KOPT-K1 (cell line): ENCODE data around the gene TCF15.

ENCODE experiments used
- H3K27ac ChIP-seq: fragments of 200-600 bp; sonication (generic); 2 replicates; pipeline ENCODE4 v1.5.1; 2016; ENCODE audit warnings: antibody characterized with exemption, mild to moderate bottlenecking, low read depth, low read length; ENCODE audit not compliant: poor library complexity, severe bottlenecking
- H3K36me3 ChIP-seq: fragments of 200-600 bp; sonication (generic); 2 replicates; pipeline ENCODE4 v1.5.1; 2017; ENCODE audit warnings: antibody characterized with exemption, mild to moderate bottlenecking, low read length, moderate library complexity; ENCODE audit not compliant: insufficient read depth
- H3K9me3 ChIP-seq: fragments of 200-600 bp; sonication (generic); 2 replicates; pipeline ENCODE4 v1.5.1; 2017; ENCODE audit warnings: antibody characterized with exemption, low read length, mild to moderate bottlenecking; ENCODE audit not compliant: insufficient read depth, poor library complexity, severe bottlenecking

The TCF15 gene

DNA sequence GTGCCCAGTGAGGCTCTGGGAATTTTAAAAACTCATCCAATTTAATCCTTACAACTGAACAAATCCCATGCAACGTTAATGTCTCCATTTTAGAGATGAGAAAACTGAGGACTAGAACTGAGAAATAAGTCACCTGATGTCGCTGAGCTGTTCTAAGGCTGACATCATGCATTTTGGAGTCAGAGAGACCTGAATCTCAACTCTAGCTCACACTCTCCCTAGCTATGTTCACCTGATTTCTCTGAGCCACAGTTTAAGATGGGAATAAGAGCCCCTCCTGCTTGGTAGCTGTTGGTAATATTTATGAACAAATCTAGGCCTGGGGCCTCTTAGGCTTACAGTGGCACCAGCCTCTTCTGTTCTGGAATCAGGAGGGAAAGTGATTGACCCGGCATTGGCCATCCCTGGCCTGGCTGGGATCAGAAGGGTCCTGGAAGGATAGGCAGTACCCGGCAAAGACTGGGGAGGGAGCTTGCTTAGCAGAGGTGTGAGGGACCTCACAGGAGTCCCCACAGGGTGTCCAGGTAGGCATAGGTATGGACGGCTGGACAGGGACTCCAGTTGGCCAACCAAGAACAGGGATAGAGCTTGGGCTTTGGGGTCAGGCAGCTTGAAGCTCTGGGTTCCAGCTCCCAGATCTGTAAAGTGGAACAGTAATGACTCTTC is 47.7 kb downstream of the TCF15 start:
- no peaks in the 10 kb centered on the region for H3K36me3 ChIP-seq
- H3K27ac ChIP-seq: no peak overlapping the region
- H3K9me3 ChIP-seq: no peaks in the 10 kb centered on the region

DNA sequence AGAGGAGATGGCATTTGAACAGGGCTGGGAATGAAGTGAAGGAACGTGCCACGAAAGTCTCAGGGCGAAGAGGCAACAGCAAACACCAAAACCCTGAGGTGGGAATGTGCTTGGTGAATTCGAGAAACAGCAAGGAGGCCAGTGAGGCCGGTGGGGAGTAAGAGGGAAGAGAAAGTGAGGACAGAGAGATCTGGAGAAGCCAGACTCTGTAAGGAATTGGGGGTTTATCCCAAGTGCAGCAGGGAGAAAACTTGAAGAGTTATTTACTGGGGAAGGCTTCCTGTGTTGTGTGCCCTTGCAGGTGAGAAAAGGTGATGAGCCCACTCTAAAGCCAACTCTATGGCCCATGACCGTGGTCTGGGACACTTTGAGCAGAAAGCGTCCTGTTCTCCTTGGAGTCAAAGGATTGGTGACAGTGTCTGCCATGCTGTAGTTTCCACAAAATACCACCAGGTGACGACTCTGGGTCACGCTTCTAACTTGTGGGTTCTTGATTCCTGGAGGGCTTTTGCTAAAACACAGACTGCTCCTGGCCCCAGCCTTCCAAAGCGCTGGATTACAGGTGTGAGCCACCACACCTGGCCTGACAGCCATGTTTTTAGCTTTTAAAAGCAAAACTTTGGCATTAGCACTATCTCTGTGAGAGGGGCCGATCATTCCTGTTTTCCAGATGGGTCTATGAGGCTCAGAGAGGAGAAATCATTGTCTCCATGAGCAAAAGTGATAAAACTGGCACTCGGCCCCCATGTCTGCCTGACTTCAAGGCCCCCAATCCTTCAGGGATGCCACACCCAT is 48.5 kb downstream of the TCF15 start:
- Histone ChIP-seq H3K9me3 (no peaks in the 10 kb centered on the region), H3K36me3 (no peaks in the 10 kb centered on the region), H3K27ac (no peak overlapping the region)

DNA sequence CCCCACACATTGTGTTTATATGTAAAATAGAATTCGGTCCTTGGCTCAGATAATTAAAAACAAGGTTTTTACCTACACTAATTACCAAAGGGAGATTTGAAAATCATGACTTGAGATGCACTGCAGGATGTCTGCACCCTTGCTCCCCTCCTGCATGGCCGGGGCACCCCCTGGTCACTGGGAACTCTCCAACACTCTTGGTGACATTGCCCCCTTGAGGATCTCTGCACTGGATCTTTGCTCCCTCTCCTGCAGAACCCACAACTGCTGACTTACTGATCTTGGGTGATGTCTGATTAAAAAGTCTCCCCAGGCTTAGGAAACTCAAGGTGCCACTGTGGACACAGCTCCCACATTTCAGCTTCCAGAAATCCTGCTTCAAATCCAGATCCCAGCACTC is 49.4 kb downstream of the TCF15 start:
- no peaks in the 10 kb centered on the region for H3K36me3 ChIP-seq
- no peaks in the 10 kb centered on the region for H3K9me3 ChIP-seq
- no peak overlapping the region for H3K27ac ChIP-seq

DNA sequence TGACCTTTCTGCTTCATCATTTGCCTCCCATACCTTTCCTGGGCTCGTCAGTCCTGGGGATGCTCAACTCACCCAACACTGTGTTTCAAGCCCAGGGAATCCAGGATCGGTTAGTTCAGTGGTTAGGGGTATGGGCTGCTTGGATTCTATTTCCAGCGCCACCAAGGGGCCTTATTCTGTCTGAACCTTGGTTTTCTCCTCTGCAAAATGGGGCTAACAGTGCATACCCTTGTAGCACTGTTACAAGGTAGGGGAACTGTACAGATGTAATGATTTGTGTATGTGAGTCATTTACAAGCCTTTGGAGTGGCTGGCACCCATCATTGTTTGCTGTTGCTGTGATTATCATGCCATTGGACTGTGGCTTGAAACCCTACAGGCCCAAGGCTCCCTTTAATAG is 52.0 kb downstream of the TCF15 start:
- Histone ChIP-seq H3K9me3 (no peaks in the 10 kb centered on the region), H3K27ac (no peak overlapping the region), H3K36me3 (no peaks in the 10 kb centered on the region)

DNA sequence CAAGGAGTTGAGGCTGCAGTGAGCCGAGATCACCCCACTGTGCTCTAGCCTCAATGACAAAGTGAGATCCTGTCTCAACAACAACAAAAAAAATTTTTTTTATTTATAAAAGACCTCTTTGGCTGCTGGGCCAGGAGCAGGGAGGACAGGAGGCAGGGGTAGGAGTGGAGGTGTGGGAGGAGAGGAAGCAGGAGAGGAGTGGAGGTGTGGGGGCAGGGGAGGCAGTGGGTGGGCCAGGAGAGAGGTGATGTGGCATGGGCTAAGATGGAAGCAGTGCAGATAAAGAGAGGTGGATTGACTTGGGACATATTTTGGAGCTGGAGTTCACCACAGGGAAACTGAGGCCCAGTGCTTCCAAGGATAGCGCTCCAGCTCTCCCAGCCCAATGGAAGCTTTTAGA is 53.1 kb downstream of the TCF15 start:
- H3K36me3 ChIP-seq: no peaks in the 10 kb centered on the region
- no peaks in the 10 kb centered on the region for H3K9me3 ChIP-seq
- no peak overlapping the region for H3K27ac ChIP-seq

DNA sequence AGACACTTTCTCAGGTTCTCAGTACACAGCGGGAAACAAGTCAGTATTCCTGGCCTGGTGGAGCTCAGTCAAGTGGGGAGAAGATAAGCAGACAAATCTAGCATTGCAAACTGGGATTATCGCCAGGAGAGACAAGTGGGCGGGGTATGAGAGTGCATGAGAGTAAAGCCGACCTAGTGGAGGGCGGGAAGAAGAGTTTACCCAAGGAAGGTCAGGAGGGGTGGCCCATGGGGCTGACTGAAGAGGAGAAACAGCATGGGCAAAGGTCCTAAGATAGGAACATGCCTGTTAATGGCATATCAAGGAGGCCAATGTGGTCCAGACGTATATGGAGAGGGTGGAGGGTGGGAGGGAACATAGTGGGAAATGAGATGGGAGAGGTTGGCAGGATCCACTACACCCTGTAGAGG is 54.1 kb downstream of the TCF15 start:
- H3K9me3 ChIP-seq: no peaks in the 10 kb centered on the region
- no peaks in the 10 kb centered on the region for H3K36me3 ChIP-seq
- no peak overlapping the region for H3K27ac ChIP-seq
